ENCODE measurements around the gene SRM.
A peak's percentile ranks its signal among the peaks of the same experiment; 100 is the strongest.

Gene SRM

GRCh38 chr1:11054666-11055065 is 5.2 kb downstream of the SRM start:
- Histone ChIP-seq H3K27me3 (ENCODE audit: insufficient read depth, poor library complexity, severe bottlenecking) (no peaks in the 10 kb centered on the region), H3K27ac (replicated peaks) (no peak overlapping the region), H3K4me3 (replicated peaks; ENCODE audit: insufficient read depth, low read length) (no peak overlapping the region)
- no peak for TF ChIP-seq SPI1 (IDR thresholded peaks at IDR 0.05; ENCODE audit: borderline replicate concordance, low read depth)
- TF ChIP-seq CTCF (IDR thresholded peaks at IDR 0.05; ENCODE audit: insufficient read depth, low read length), result no peak
- TF ChIP-seq REST (IDR thresholded peaks at IDR 0.05; ENCODE audit: insufficient replicate concordance, low read depth), result no peak
- no peak; the same call in 1 of the 2 replicates for TF ChIP-seq POLR2AphosphoS5 (IDR thresholded peaks at IDR 0.05; ENCODE audit: low read depth)
- no peak for TF ChIP-seq GABPA (IDR thresholded peaks at IDR 0.05; ENCODE audit: low read depth)
- peak in 1 of 2 experiments; percentile 28 for DNase-seq (ENCODE audit: low read depth in 1 of 2, low spot score in 1 of 2)

GRCh38 chr1:11054181-11054580 is 5.6 kb downstream of the SRM start:
- Histone ChIP-seq H3K27ac (replicated peaks) (no peak overlapping the region), H3K4me3 (replicated peaks; ENCODE audit: insufficient read depth, low read length) (no peak overlapping the region), H3K27me3 (ENCODE audit: insufficient read depth, poor library complexity, severe bottlenecking) (no peaks in the 10 kb centered on the region)
- no peak for DNase-seq (ENCODE audit: low read depth in 1 of 2, low spot score in 1 of 2)
- TF ChIP-seq POLR2AphosphoS5 (IDR thresholded peaks at IDR 0.05; ENCODE audit: low read depth), result no peak; the same call in 1 of the 2 replicates
- TF ChIP-seq SPI1 (IDR thresholded peaks at IDR 0.05; ENCODE audit: borderline replicate concordance, low read depth), result no peak
- TF ChIP-seq CTCF (IDR thresholded peaks at IDR 0.05; ENCODE audit: insufficient read depth, low read length), result no peak
- TF ChIP-seq GABPA (IDR thresholded peaks at IDR 0.05; ENCODE audit: low read depth), result no peak
- no peak for TF ChIP-seq REST (IDR thresholded peaks at IDR 0.05; ENCODE audit: insufficient replicate concordance, low read depth)

DNA sequence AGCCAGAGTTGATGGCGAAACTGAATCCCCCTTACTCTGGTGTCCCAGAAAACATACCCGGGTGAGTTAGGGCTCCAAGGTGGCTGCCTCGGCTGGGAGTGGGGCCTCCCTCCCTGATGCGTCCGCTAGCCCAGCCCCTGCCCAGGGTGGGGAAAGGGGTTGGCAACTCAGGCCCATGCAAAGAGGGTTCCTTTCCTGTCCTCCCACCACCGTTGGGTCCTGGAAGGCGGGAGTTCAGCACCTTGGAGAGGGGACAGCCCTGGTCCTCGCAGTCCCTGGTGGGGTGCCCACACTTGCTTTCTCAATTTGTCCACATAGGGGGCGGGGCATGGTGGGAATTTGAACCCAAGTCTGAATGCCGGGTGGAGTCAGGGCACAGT is 6.1 kb downstream of the SRM start:
- no peak overlapping the region for H3K4me3 ChIP-seq (replicated peaks; ENCODE audit: insufficient read depth, low read length)
- H3K27me3 ChIP-seq (ENCODE audit: insufficient read depth, poor library complexity, severe bottlenecking), result no peaks in the 10 kb centered on the region
- no peak overlapping the region for H3K27ac ChIP-seq (replicated peaks)
- TF ChIP-seq POLR2AphosphoS5 (IDR thresholded peaks at IDR 0.05; ENCODE audit: low read depth) (peak; percentile 13; the same call in 1 of the 2 replicates), GABPA (IDR thresholded peaks at IDR 0.05; ENCODE audit: low read depth) (no peak), REST (IDR thresholded peaks at IDR 0.05; ENCODE audit: insufficient replicate concordance, low read depth) (peak; percentile 95)
- peak; percentile 34 to 50 for DNase-seq (ENCODE audit: low read depth in 1 of 2, low spot score in 1 of 2)
